HCT116 (cell line): ENCODE measurements around the gene GSG1L. TPM values are rescaled to one million over a fixed set of nuclear protein-coding genes. Genes with fewer than 3 reads are reported as not detected.

Experiments
- ATAC-seq: fragments of 200-7000 bp; cut with Tn5 transposase; 2 replicates; pipeline ENCODE4 v1.9.1; 2020; ENCODE audit warnings: mild to moderate bottlenecking, moderate library complexity
- BruUV-seq: library from RNA; stranded (reverse); fragments of 400-500 nt; replicated peaks from 2 replicates; lab custom pipeline; 2021; lab: Mats Ljungman, UMichigan
- CTCF ChIA-PET: fragments of 300-600 bp; sonication (Branson Sonifier 250); formaldehyde crosslinking; loops from one replicate; lab custom pipeline; 2021; ENCODE audit warnings: antibody characterized with exemption; lab: Charles Lee
- POLR2A ChIA-PET: fragments of 300-600, 350-600 bp; sonication (Branson Sonifier 250); formaldehyde crosslinking; loops from one replicate; lab custom pipeline; 2021; ENCODE audit warnings: antibody characterized with exemption; lab: Charles Lee
- RAD21 ChIA-PET, 2 experiments: fragments of 300-600 bp; sonication (Branson Sonifier 250); formaldehyde crosslinking; loops; one replicate each; lab custom pipeline; 2023; ENCODE audit warnings: low total read pairs in 2 of 2; ENCODE audit not compliant: uncharacterized antibody in 2 of 2, unreplicated experiment in 2 of 2, low non-redundant PET in 1 of 2; lab: Charles Lee
- DNase-seq: peaks from one replicate; pipeline ENCODE4 v3.0.0-alpha.2; 2010; ENCODE audit warnings: low read depth, low spot score
- H2AFZ ChIP-seq: fragments of 200-600 bp; shearing (Covaris generic), sonication (generic); 2 replicates; pipeline ENCODE4 v1.6.1; 2017; ENCODE audit warnings: low read depth, mixed run types, mixed read lengths, antibody characterized with exemption, low read length; ENCODE audit not compliant: poor library complexity, severe bottlenecking
- H3K27ac ChIP-seq: 2 replicates; pipeline ENCODE4 v1.5.1; 2012; ENCODE audit warnings: low read depth, low read length
- H3K27me3 ChIP-seq: fragments of 200-600 bp; sonication (generic); 2 replicates; pipeline ENCODE4 v1.6.1; 2016; ENCODE audit warnings: mixed run types, low read length, mixed read lengths; ENCODE audit not compliant: insufficient read depth
- H3K36me3 ChIP-seq, 2 experiments: fragments of 200-500 bp in 1 of 2; fragments of 200-600 bp in 1 of 2; sonication (Bioruptor generic) in 1 of 2; sonication (generic) in 1 of 2; 2 replicates each; pipeline versions ENCODE4 v1.5.1 to v1.6.1; 2014 to 2016; ENCODE audit warnings: low read length in 2 of 2, inconsistent platforms in 1 of 2, mixed read lengths in 1 of 2, mixed run types in 1 of 2; ENCODE audit not compliant: insufficient read depth in 2 of 2, control insufficient read depth in 1 of 2
- H3K4me1 ChIP-seq, 2 experiments: fragments of 200-600 bp in 1 of 2; sonication (generic) in 1 of 2; 2 replicates each; pipeline versions ENCODE4 v1.5.1 to v1.6.1; 2012 to 2017; ENCODE audit warnings: low read length in 2 of 2, inconsistent platforms in 1 of 2, mild to moderate bottlenecking in 1 of 2, mixed read lengths in 1 of 2, mixed run types in 1 of 2, moderate library complexity in 1 of 2; ENCODE audit not compliant: insufficient read depth in 2 of 2, control insufficient read depth in 1 of 2
- H3K4me2 ChIP-seq: fragments of 200-600 bp; sonication (generic); 2 replicates; pipeline ENCODE4 v1.6.1; 2017; ENCODE audit warnings: mixed run types, low read length, mixed read lengths
- H3K4me3 ChIP-seq, 2 experiments: fragments of 200-600 bp in 1 of 2; sonication (generic) in 1 of 2; replicated peaks in 1 of 2; 2 replicates each; pipeline ENCODE4 v1.5.1; 2011 to 2016; ENCODE audit warnings: low read length in 2 of 2, control low read depth in 1 of 2, low read depth in 1 of 2, mild to moderate bottlenecking in 1 of 2, mixed read lengths in 1 of 2, mixed run types in 1 of 2
- H3K79me2 ChIP-seq: fragments of 200-600 bp; sonication (generic); 2 replicates; pipeline ENCODE4 v1.6.1; 2017; ENCODE audit warnings: mild to moderate bottlenecking, mixed run types, low read length, moderate library complexity, mixed read lengths; ENCODE audit not compliant: insufficient read depth
- H3K9ac ChIP-seq: fragments of 200-600 bp; sonication (generic); 2 replicates; pipeline ENCODE4 v1.6.1; 2016; ENCODE audit warnings: low read length, mixed read lengths
- H3K9me2 ChIP-seq: fragments of 200-600 bp; sonication (generic), shearing (Covaris generic); 2 replicates; pipeline ENCODE4 v1.6.1; 2017; ENCODE audit warnings: mixed run types, mild to moderate bottlenecking, moderate library complexity; ENCODE audit not compliant: insufficient read depth
- H3K9me3 ChIP-seq, 2 experiments: fragments of 200-500 bp in 1 of 2; fragments of 200-600 bp in 1 of 2; sonication (Bioruptor generic) in 1 of 2; sonication (generic) in 1 of 2; 2 replicates each; pipeline ENCODE4 v1.6.1; 2014 to 2017; ENCODE audit warnings: low read length in 2 of 2, mixed read lengths in 2 of 2, inconsistent platforms in 1 of 2, low read depth in 1 of 2, mild to moderate bottlenecking in 1 of 2, mixed run types in 1 of 2, moderate library complexity in 1 of 2; ENCODE audit not compliant: control insufficient read depth in 1 of 2, insufficient read depth in 1 of 2
- H4K20me1 ChIP-seq: fragments of 200-600 bp; sonication (generic), shearing (Covaris generic); 2 replicates; pipeline ENCODE4 v1.6.1; 2017; ENCODE audit warnings: mixed run types, mild to moderate bottlenecking, moderate library complexity; ENCODE audit not compliant: insufficient read depth
- CBX3 ChIP-seq: IDR thresholded peaks from 2 replicates; pipeline ENCODE4 v1.6.1; 2012; ENCODE audit warnings: low read depth
- CTCF ChIP-seq, 3 experiments: fragments of 200-600 bp in 1 of 3; sonication (generic) in 1 of 3; IDR thresholded peaks in 2 of 3; conservative IDR thresholded peaks in 1 of 3; 2 replicates each; pipeline ENCODE4 v1.5.1; 2012 to 2017; ENCODE audit warnings: low read depth in 2 of 3, low read length in 2 of 3, antibody characterized with exemption in 1 of 3, borderline replicate concordance in 1 of 3, control low read depth in 1 of 3, mild to moderate bottlenecking in 1 of 3, mixed read lengths in 1 of 3, mixed run types in 1 of 3, moderate library complexity in 1 of 3; ENCODE audit not compliant: insufficient read depth in 1 of 3
- ELF1 ChIP-seq: IDR thresholded peaks from 2 replicates; pipeline ENCODE4 v1.6.1; 2012; ENCODE audit warnings: low read depth, borderline replicate concordance
- EZH2 ChIP-seq: fragments of 200-600 bp; sonication (generic); IDR thresholded peaks from 2 replicates; pipeline ENCODE4 v1.6.1; 2017; ENCODE audit warnings: antibody characterized with exemption, mixed run types
- EZH2phosphoT487 ChIP-seq: fragments of 200-600 bp; IDR thresholded peaks from 2 replicates; pipeline ENCODE4 v1.6.1; 2018; ENCODE audit warnings: antibody characterized with exemption, borderline replicate concordance
- JUND ChIP-seq: IDR thresholded peaks from 2 replicates; pipeline ENCODE4 v1.6.1; 2012
- POLR2AphosphoS5 ChIP-seq: IDR thresholded peaks from 2 replicates; pipeline ENCODE4 v1.6.1; 2011; ENCODE audit warnings: mild to moderate bottlenecking, low read depth, low read length, moderate library complexity
- RAD21 ChIP-seq: IDR thresholded peaks from 2 replicates; pipeline ENCODE4 v1.6.1; 2012; ENCODE audit warnings: low read depth, mild to moderate bottlenecking
- REST ChIP-seq: IDR thresholded peaks from 2 replicates; pipeline ENCODE4 v1.6.1; 2012; ENCODE audit warnings: low read depth
- SRF ChIP-seq: IDR thresholded peaks from 2 replicates; pipeline ENCODE4 v1.6.1; 2012; ENCODE audit warnings: low read depth
- TCF7L2 ChIP-seq: IDR thresholded peaks from 2 replicates; pipeline ENCODE4 v1.7.0; 2011; ENCODE audit warnings: borderline replicate concordance, inconsistent platforms; ENCODE audit not compliant: insufficient read depth, insufficient read length; ENCODE audit errors: extremely low read depth
- ZNF274 ChIP-seq: fragments of 200-500 bp; sonication (Bioruptor generic); IDR thresholded peaks from 2 replicates; pipeline ENCODE4 v1.6.1; 2014; ENCODE audit warnings: mild to moderate bottlenecking, low read depth, low read length, inconsistent platforms
- intact Hi-C: fragments of 100-400 bp; cut with micrococcal nuclease; formaldehyde crosslinking; loops from 2 replicates; pipeline ENCODE4 v1.10.0; 2022
- total RNA-seq: library from RNA; stranded (reverse); gene quantifications from one replicate; pipeline ENCODE4 v1.2.1, GENCODE V29; 2021; ENCODE audit not compliant: unreplicated experiment
- TF ChIP-seq, protein P1 (sequence below): IDR thresholded peaks from 2 replicates; pipeline ENCODE4 v1.6.1; 2012

The GSG1L gene
- total RNA-seq, 1 experiment from 2014 or later: not detected

GRCh38 chr16:27852681-27853080 is 210.8 kb downstream of the GSG1L start:
- intact Hi-C loops: no loop called here
- Histone ChIP-seq H3K9me2 (no peaks in the 10 kb centered on the region), H3K79me2 (no peaks in the 10 kb centered on the region), H2AFZ (no peak overlapping the region), H3K4me1 (no peaks in the 10 kb centered on the region), H3K4me2 (no peak overlapping the region), H3K9me3 (no peaks in the 10 kb centered on the region), H3K36me3 (no peaks in the 10 kb centered on the region), H3K4me3 (no peak overlapping the region), H3K9ac (no peak overlapping the region), H4K20me1 (no peaks in the 10 kb centered on the region), H3K27me3 (peaks cover 13% of the 10 kb centered on the region; the same call in 1 of the 2 replicates), H3K27ac (no peak overlapping the region)
- ChIA-PET RAD21 (no interaction called here), CTCF (interaction anchor here (2.4 kb wide), 1 partner anchor 15 kb away, joined by 6 read pairs; no protein-coding TSS in a partner anchor), POLR2A (no interaction called here)
- ATAC-seq (no peak), DNase-seq (no peak)
- no TSS peak for BruUV-seq
- TF ChIP-seq TCF7L2 (no peak), ELF1 (no peak), EZH2 (no peak), CTCF (IDR thresholded peaks at IDR 0.05 in 2 of 3, conservative IDR thresholded peaks at IDR 0.05 in 1 of 3; ENCODE audit: borderline replicate concordance in 1 of 3, insufficient read depth in 1 of 3, low read depth in 2 of 3, low read length in 2 of 3) (no peak), ZNF274 (no peak), JUND (no peak), EZH2phosphoT487 (no peak), SRF (no peak), POLR2AphosphoS5 (no peak), CBX3 (no peak), RAD21 (no peak), REST (no peak)
- TF ChIP-seq, protein P1, sequence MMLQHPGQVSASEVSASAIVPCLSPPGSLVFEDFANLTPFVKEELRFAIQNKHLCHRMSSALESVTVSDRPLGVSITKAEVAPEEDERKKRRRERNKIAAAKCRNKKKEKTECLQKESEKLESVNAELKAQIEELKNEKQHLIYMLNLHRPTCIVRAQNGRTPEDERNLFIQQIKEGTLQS: no peak
